ENCODE data around the gene TMCO6.

DNA sequence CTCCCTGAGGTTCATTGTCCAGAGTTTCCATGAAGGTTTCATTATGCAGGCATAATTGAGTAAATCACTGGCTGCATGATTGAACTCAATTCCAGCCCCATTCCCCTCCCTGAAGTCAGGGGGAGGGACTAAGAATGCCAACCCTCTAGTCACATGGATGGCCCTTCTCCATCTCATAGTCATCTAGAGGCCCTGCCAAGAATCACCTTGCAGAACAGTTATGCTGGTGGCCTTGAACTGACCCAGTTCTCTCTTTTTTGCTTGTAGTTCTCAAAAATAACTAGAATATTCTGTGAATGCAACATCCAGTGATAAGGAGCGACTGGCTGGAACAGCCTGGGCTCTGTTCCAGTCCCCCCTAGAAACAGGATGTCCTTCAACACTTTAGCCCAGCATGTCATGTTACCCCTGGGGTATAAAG is 42.9 kb upstream of the TMCO6 start:
- TF ChIP-seq POLR2A (IDR thresholded peaks at IDR 0.05): no peak
- TF ChIP-seq, protein P1, sequence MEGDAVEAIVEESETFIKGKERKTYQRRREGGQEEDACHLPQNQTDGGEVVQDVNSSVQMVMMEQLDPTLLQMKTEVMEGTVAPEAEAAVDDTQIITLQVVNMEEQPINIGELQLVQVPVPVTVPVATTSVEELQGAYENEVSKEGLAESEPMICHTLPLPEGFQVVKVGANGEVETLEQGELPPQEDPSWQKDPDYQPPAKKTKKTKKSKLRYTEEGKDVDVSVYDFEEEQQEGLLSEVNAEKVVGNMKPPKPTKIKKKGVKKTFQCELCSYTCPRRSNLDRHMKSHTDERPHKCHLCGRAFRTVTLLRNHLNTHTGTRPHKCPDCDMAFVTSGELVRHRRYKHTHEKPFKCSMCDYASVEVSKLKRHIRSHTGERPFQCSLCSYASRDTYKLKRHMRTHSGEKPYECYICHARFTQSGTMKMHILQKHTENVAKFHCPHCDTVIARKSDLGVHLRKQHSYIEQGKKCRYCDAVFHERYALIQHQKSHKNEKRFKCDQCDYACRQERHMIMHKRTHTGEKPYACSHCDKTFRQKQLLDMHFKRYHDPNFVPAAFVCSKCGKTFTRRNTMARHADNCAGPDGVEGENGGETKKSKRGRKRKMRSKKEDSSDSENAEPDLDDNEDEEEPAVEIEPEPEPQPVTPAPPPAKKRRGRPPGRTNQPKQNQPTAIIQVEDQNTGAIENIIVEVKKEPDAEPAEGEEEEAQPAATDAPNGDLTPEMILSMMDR (IDR thresholded peaks at IDR 0.05 in 8 of 11, conservative IDR thresholded peaks at IDR 0.05 in 3 of 11): no peak
- no peak for TF ChIP-seq POLR2AphosphoS5 (IDR thresholded peaks at IDR 0.05)
